ENCODE data around the gene CDKL1. TPM values are rescaled to one million over a fixed set of nuclear protein-coding genes. Genes with fewer than 3 reads are reported as not detected.
A peak's percentile ranks its signal among the peaks of the same experiment; 100 is the strongest.

CDKL1 gene
- total and polyA plus RNA-seq, 2 of the 13 experiments (the other 11 are each of a cell fraction or from before 2014, with no cell fraction given), result 4.4 to 5.1 TPM

- TF ChIP-seq ZNF597 (CRISPR knock-in tag; IDR thresholded peaks at IDR 0.05) (no peak), ZFP82 (CRISPR knock-in tag; IDR thresholded peaks at IDR 0.05; ENCODE audit: borderline replicate concordance) (peak; percentile 60; the same call in 1 of the 2 replicates), ZNF619 (CRISPR knock-in tag; IDR thresholded peaks at IDR 0.05) (peak; percentile 73; the same call in 1 of the 2 replicates), ZNF564 (CRISPR knock-in tag; IDR thresholded peaks at IDR 0.05) (peak; percentile 86), PPARG (CRISPR knock-in tag; conservative IDR thresholded peaks at IDR 0.05) (no peak), ZNF782 (CRISPR knock-in tag; IDR thresholded peaks at IDR 0.05; ENCODE audit: borderline replicate concordance) (peak; percentile 91; the same call in 1 of the 2 replicates), ZNF143 (CRISPR knock-in tag; IDR thresholded peaks at IDR 0.05) (no peak), THAP7 (CRISPR knock-in tag; IDR thresholded peaks at IDR 0.05) (no peak), DRAP1 (CRISPR knock-in tag; IDR thresholded peaks at IDR 0.05) (peak; percentile 87), TRAFD1 (CRISPR knock-in tag; IDR thresholded peaks at IDR 0.05; ENCODE audit: borderline replicate concordance) (no peak), HHEX (CRISPR knock-in tag; IDR thresholded peaks at IDR 0.05) (no peak), ZNF558 (CRISPR knock-in tag; IDR thresholded peaks at IDR 0.05; ENCODE audit: borderline replicate concordance) (peak; percentile 86), ZNF296 (CRISPR knock-in tag; conservative IDR thresholded peaks at IDR 0.05) (peak; percentile 89), ZNF629 (CRISPR knock-in tag; conservative IDR thresholded peaks at IDR 0.05) (no peak), ZBTB2 (CRISPR knock-in tag; IDR thresholded peaks at IDR 0.05; ENCODE audit: low read depth) (no peak), MBNL3 (CRISPR knock-in tag; conservative IDR thresholded peaks at IDR 0.05) (no peak), KLF6 (CRISPR knock-in tag; IDR thresholded peaks at IDR 0.05) (no peak), IKZF1 (IDR thresholded peaks at IDR 0.05) (no peak), TMF1 (CRISPR knock-in tag; IDR thresholded peaks at IDR 0.05; ENCODE audit: low read depth) (0 out of 2 replicates have a peak, but pooled peaks have one; percentile 78), SP1 (IDR thresholded peaks at IDR 0.05) (no peak), SP1 (CRISPR knock-in tag; IDR thresholded peaks at IDR 0.05) (peak; percentile 86), TARDBP (CRISPR knock-in tag; IDR thresholded peaks at IDR 0.05) (0 out of 2 replicates have a peak, but pooled peaks have one; percentile 39), TFE3 (CRISPR knock-in tag; IDR thresholded peaks at IDR 0.05) (peak; percentile 68), ZNF589 (CRISPR knock-in tag; conservative IDR thresholded peaks at IDR 0.05) (0 out of 2 replicates have a peak, but pooled peaks have one; percentile 73), AGO2 (optimal IDR thresholded peaks at IDR 0.05; ENCODE audit: low read depth, low read length) (peak; percentile 71)
Observed at GRCh38 chr14:50311972-50312733, 84.5 kb downstream of the CDKL1 start, which contains the start of the genes DMAC2L and L2HGDH (continued).
